GM19025 (cell line): ENCODE measurements around the gene MYO5A.
A peak's percentile ranks its signal among the peaks of the same experiment; 100 is the strongest.
"Not testable (repeated sequence)": the region's sequence is repeated elsewhere in the genome, so short reads cannot be mapped to it uniquely, and the experiment has no call there.

Experiments used
- ATAC-seq: cut with Tn5 transposase; IDR thresholded peaks from one replicate; pipeline ENCODE4 v1.9.1; 2021; ENCODE audit warnings: mild to moderate bottlenecking, low read depth, moderate library complexity; ENCODE audit not compliant: unreplicated experiment

MYO5A gene

DNA sequence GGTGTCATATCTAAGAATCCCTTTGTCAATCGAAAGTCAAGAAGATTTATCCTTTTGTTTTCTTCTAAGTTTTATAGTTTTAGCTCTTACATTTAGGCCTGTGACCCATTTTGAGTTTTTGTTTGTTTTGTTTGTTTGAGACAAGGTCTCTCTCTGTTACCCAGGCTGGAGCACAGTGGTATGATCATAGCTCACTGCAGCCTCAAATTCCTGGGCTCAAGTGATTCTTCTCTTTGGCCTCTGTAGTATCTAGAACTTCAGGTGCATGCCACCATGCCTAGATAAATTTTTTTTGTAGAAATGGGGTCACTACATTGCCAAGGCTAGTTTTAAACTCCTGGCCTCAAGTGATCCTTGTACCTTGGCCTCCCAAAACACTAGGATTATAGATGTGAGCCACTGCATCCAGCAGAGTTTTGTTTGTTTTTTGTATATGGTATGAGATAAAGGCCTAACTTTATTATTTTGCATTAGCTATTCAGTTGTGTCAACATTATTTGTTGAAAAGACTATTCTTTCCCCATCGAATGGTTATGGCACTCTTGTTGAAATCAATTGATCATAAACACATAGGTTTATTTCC lies 227.3 kb downstream of the MYO5A start:
- no peak for ATAC-seq

DNA sequence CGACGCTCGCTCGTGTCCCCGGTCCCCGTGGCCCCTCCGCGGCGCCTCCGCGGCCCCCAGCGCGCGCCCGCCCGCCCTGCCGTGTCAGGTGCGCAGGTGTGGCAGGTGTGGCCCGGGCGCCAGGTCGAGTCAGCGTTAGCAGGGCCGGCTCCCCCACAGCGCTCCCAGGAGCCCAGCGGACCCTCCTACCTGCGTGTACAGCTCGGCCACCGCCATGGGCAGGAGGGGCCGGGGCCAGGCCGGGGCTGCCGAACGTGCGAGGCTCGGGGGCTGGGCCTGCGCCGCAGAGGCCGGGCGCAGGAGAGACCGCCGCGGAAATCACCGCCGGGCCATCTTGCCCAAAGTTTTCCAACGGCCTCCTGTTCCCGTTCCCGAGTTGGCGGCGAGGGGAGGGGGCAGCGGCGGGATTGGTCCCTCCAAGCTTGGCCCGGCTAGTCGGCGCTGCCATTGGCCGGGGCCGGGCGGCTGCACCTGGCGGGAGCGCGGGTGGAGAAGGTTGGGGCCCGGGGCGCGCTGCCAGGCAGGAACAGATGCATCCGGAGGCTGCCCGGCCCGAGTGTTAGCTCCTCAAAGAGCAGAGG lies 233.2 kb downstream of the MYO5A start, which contains the start of gene MYO5C:
Gene MYO5C (minus strand): TSS at position 384 of the 581 bp plus-strand sequence. CDS start 168 bp downstream, at position 216.
- ATAC-seq = no peak

GRCh38 chr15:52294881-52295420 lies 233.7 kb downstream of the MYO5A start:
- ATAC-seq = no peak

GRCh38 chr15:52292780-52293392 lies 235.8 kb downstream of the MYO5A start:
- ATAC-seq = no peak

DNA sequence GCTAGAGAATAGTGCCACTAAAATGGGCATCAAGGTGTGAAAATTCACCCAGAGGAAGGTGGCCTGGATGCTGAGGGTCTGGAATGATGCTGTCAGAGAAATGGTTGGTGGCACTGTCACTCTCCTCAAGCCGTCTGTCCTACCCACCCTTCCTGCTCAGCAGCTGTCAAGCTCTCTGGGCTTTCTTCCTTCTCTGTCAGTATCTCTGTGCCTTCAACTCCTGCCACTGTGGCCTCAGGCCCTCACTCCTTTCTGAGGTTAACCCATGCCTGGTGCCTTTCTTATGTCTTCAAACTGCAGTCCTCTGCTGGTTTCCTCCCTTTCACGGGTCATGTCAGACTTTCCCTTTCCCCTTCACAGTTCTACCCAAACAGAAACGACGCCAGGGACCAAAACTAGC lies 237.5 kb downstream of the MYO5A start:
- peak; percentile 54 for ATAC-seq

GRCh38 chr15:52290800-52291199 lies 237.9 kb downstream of the MYO5A start:
- ATAC-seq = no peak

- ATAC-seq = no peak
These were observed 238.4 kb downstream of the MYO5A start for GRCh38 chr15:52290329-52290728.

DNA sequence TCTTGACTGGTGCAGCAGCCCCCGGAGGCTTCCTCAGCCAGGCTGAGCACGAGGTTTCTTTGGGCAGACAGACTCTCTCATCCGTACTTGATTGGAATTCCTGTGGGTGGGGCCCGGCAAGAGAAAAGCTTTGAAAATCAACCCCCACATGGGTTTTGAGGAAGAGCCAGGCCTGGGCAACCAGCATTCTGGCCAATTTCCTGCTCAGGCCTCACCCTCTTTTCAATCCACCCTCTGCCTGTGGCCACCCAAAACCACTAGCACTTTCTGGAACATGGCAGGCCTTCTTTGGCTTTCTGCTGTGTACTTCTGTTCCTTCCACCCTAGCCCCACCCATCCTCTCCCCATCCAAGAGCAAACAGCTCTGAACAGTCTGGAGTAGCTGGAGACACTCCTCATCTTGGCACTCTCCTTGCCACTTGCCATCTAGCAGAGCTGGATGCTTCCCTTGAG lies 239.0 kb downstream of the MYO5A start:
- ATAC-seq = no peak

DNA sequence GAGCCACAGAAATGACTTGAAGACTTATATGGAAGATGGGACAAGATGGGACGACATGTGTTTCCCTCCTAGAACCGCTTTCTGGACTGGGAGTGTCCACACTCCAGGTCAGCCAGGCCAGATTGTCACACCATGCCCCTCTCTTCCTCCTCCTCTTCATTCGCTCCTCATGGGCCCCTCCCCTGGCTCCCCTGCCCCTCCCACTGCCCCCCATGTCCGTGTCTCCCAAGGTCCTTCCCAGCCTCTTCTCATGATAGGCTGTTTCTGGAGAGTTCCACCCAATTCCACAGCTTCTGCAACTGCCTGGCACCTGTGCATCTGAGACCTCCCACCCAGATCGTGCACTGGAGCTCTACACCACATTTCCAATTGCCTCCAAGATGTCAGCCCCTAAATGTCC lies 239.7 kb downstream of the MYO5A start:
- ATAC-seq = no peak

DNA sequence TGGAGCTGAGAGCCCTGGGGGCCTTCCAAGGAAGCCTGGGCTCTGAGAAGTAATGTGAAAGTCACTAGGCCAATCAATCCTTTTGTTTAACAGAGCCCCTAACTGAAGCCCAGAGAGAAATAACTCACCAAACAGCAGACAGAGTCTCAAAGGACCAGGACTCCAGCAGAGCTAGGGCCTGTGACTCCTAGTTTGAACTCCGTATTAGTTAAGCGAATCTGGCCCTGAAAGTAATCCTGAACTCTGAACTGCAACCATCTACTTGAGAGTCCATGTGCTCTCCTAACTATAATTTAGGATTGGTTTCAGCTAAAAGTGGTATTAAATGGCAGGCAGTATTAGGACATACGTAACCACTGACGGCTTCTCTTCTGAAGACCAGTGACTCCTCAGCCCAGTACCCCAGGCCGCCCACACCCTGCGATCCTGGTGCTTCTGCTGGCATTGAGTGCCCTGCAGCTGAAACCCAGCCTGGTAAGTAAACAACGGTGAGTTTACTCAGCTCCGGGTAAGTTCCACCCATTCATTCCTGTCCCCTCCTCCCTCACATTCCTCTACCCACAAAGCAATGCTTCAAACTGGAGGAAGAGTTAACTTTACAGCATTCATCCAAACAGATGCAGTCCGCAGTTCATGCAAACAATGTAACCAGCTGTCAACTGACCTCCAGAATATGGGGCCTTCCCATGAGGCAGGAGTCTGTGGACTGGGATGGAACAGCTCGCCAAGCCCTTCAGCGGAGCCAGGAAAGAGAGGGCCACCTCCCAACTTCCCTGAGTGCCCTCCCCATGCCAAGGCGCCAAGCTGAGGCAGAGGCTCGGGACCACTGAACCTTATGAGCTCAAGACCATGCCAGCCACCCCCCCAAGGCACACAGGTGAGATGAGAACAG lies 240.4 kb downstream of the MYO5A start:
- no peak for ATAC-seq

DNA sequence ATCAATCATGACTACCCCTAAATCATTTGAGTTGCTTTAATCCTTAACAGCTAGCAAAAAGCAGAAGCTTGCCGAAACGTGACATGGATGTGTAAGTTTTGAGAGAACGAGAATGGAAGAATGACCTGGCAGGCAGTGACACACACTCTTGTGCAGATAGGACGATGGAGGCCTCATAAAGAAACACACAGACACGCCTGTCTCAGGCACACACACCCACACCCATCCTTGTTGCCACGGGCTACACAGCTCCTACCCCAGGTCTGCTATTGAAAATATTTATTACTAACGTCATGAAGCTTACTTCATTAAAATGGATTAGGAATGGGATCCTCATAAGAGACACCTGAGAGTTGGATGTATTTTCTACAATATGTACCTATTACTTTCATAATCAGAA lies 241.6 kb downstream of the MYO5A start:
- no peak for ATAC-seq

DNA sequence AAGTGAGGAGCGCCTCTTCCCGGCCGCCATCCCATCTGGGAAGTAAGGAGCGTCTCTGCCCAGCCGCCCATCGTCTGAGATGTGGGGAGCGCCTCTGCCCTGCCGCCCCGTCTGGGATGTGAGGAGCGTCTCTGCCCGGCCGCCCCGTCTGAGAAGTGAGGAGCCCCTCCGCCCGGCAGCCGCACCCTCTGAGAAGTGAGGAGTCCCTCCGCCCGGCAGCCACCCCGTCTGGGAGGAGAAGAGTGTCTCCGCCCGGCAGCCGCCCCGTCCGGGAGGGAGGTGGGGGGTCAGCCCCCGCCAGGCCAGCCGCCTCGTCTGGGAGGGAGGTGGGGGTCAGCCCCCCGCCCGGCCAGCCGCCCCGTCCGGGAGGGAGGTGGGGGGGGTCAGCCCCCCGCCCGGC lies 242.7 kb downstream of the MYO5A start:
- not testable (repeated sequence) for ATAC-seq

DNA sequence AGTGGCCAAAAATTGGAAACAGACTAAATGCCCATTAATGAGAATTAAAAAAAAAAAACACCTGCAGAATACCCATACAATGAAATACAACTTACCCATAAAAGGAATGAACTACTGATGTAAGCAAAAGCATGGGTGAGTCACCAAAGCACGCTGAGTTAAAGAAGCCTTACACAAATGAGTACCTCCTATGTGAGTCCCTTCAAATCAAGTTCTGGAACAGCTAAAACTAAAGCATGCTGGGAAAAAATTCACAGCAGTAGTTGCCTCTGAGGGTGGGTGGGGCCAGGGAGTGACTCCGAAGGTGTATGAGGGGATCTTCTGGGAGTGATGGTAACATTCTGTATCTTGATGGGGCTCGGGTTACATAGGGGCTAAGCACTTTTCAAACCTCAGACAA lies 244.5 kb downstream of the MYO5A start:
- no peak for ATAC-seq

- ATAC-seq = no peak
These were observed 245.4 kb downstream of the MYO5A start for GRCh38 chr15:52283281-52283680.

DNA sequence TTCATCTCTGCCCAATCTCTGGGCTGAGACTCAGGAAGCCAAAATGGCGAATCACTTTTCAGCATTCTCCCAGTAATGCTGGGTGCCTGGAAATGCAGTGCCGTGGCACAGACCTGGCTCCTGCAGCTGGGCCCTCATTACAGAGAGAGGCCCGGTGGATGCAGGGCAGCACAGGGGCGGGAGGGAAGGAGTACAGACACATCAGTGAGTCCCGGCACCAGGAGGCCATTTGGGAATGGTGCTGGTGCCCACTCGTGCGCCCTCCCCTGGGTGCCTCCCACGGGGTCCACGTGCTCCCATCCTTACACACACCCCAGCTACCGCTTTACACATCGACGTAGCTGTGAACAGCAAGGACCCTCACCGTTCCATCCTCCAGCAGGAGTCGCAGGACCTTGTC lies 246.3 kb downstream of the MYO5A start:
- ATAC-seq = no peak

GRCh38 chr15:52281085-52282035 lies 247.3 kb downstream of the MYO5A start:
- no peak for ATAC-seq

- no peak for ATAC-seq
These were observed 248.2 kb downstream of the MYO5A start for GRCh38 chr15:52280326-52281084.

DNA sequence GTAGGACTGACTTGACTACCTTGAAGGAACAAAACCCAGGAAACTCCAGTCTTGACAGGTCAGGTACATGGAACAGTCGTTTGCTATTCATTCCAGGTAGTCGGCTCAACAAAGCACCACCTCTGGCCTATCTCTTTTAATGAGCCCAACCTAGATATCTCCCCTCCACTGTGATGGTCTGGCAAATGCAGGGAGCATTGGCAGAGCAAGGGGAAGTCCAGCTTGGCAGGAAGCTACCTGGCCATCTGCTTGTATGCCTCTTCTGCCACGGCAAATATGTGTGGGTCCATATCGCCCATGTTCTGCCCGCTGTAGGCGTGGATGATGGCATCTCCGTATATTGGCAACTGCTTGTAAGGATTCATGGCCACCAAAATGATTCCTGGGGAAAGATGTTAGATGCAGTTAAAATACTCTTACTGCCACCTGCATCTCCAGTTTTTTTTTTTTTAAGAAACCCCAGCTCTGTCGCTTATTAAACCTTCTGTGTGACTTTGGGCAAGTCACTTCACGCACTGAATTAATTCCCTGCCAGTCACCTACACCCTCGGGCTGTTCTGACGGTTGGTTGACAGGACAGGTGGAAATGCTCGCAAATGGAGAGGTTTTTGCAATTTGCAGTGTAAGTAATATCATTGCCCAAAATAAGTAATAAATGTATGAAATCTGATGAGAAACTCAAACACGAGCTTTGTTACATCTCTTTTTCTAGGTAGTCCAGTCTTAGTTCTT lies 249.9 kb downstream of the MYO5A start:
- no peak for ATAC-seq
